Hair follicular keratinocyte (primary cell): ENCODE measurements around the gene TEKT4. TPM values are rescaled to one million over a fixed set of nuclear protein-coding genes. Genes with fewer than 3 reads are reported as not detected.

ENCODE experiments used
- total RNA-seq: library from RNA; depleted of rRNA; stranded (reverse); fragments of >200 nt; gene quantifications from 2 replicates; pipeline ENCODE4 v1.2.3, GENCODE V29; 2015

The TEKT4 gene
- total RNA-seq = not detected in 2 replicates

GRCh38 chr2:94871226-94872087 is at the start of gene TEKT4:
Gene TEKT4 (plus strand): TSS chr2:94871430. CDS start chr2:94871580, 150 bp downstream.

Other genes with a start within 250 kb of the TEKT4 start
- gene MAL, start 154.3 kb downstream of the TEKT4 start, total RNA-seq = 0.23 TPM in 1 of 2 replicates, not detected in the other